Measurements from ENCODE around the gene SYNDIG1. TPM values are rescaled to one million over a fixed set of nuclear protein-coding genes. Genes with fewer than 3 reads are reported as not detected.

The SYNDIG1 gene
- total RNA-seq, 1 donor from 2014 or later, result 5.7 TPM

- H3K4me2 ChIP-seq (ENCODE audit: low read length), result no peak overlapping the region
- H3K4me1 ChIP-seq (ENCODE audit: insufficient read depth, low read length), result no peaks in the 10 kb centered on the region
- H3K27me3 ChIP-seq (ENCODE audit: insufficient read depth, low read length), result peaks cover 4% of the 10 kb centered on the region
- no peak overlapping the region for H3K4me3 ChIP-seq (ENCODE audit: insufficient read depth, low read depth, low read length)
- no peaks in the 10 kb centered on the region for H3K79me2 ChIP-seq (ENCODE audit: insufficient read depth, low read length)
- no peak overlapping the region for H2AFZ ChIP-seq (ENCODE audit: low read depth, low read length)
- DNase-seq (ENCODE audit: low read depth) (no peak), FAIRE-seq (no peak)
- H3K4me1 Mint-ChIP-seq (ENCODE audit: low read depth, unreplicated experiment), result peaks cover 2% of the 10 kb centered on the region
- peaks cover 43% of the 10 kb centered on the region for H3K27me3 Mint-ChIP-seq (ENCODE audit: low read depth, unreplicated experiment)
- TF ChIP-seq EZH2 (IDR thresholded peaks at IDR 0.05; ENCODE audit: insufficient read depth, low read length) (no peak), CTCF (IDR thresholded peaks at IDR 0.05; ENCODE audit: insufficient read depth, low read depth, low read length) (no peak)
- no peaks in the 10 kb centered on the region for H4K20me1 ChIP-seq (ENCODE audit: insufficient read depth, low read length)
- H3K9ac ChIP-seq (ENCODE audit: low read length), result no peak overlapping the region
- H3K4me3 Mint-ChIP-seq (ENCODE audit: unreplicated experiment), result no peak overlapping the region
- H3K9me3 Mint-ChIP-seq (ENCODE audit: unreplicated experiment), result no peaks in the 10 kb centered on the region
- no peaks in the 10 kb centered on the region for H3K36me3 ChIP-seq (ENCODE audit: insufficient read depth, low read length)
- H3K36me3 Mint-ChIP-seq (ENCODE audit: low read depth, unreplicated experiment), result no peaks in the 10 kb centered on the region
- no peaks in the 10 kb centered on the region for H3K9me3 ChIP-seq (ENCODE audit: insufficient read depth, low read depth, low read length)
- no peak overlapping the region for H3K27ac Mint-ChIP-seq (ENCODE audit: unreplicated experiment)
- no peak overlapping the region for H3K27ac ChIP-seq (ENCODE audit: low read depth, low read length)
Measured at GRCh38 chr20:24444526-24445190, 24.8 kb upstream of the SYNDIG1 start.

GRCh38 chr20:24445510-24446170 is 23.8 kb upstream of the SYNDIG1 start:
- H3K4me1 ChIP-seq (ENCODE audit: insufficient read depth, low read length), result no peaks in the 10 kb centered on the region
- H3K36me3 ChIP-seq (ENCODE audit: insufficient read depth, low read length), result no peaks in the 10 kb centered on the region
- no peaks in the 10 kb centered on the region for H4K20me1 ChIP-seq (ENCODE audit: insufficient read depth, low read length)
- no peak overlapping the region for H2AFZ ChIP-seq (ENCODE audit: low read depth, low read length)
- TF ChIP-seq EZH2 (IDR thresholded peaks at IDR 0.05; ENCODE audit: insufficient read depth, low read length) (no peak), CTCF (IDR thresholded peaks at IDR 0.05; ENCODE audit: insufficient read depth, low read depth, low read length) (no peak)
- no peak overlapping the region for H3K9ac ChIP-seq (ENCODE audit: low read length)
- Mint-ChIP-seq H3K27me3 (ENCODE audit: low read depth, unreplicated experiment) (peaks cover 43% of the 10 kb centered on the region), H3K4me3 (ENCODE audit: unreplicated experiment) (no peak overlapping the region), H3K9me3 (ENCODE audit: unreplicated experiment) (no peaks in the 10 kb centered on the region), H3K36me3 (ENCODE audit: low read depth, unreplicated experiment) (no peaks in the 10 kb centered on the region), H3K4me1 (ENCODE audit: low read depth, unreplicated experiment) (peaks cover 2% of the 10 kb centered on the region), H3K27ac (ENCODE audit: unreplicated experiment) (no peak overlapping the region)
- DNase-seq (ENCODE audit: low read depth), result no peak
- H3K9me3 ChIP-seq (ENCODE audit: insufficient read depth, low read depth, low read length), result no peaks in the 10 kb centered on the region
- no peaks in the 10 kb centered on the region for H3K79me2 ChIP-seq (ENCODE audit: insufficient read depth, low read length)
- H3K4me3 ChIP-seq (ENCODE audit: insufficient read depth, low read depth, low read length), result no peak overlapping the region
- no peak overlapping the region for H3K27ac ChIP-seq (ENCODE audit: low read depth, low read length)
- FAIRE-seq, result no peak
- peaks cover 4% of the 10 kb centered on the region for H3K27me3 ChIP-seq (ENCODE audit: insufficient read depth, low read length)
- H3K4me2 ChIP-seq (ENCODE audit: low read length), result no peak overlapping the region

GRCh38 chr20:24446811-24447210 is 22.6 kb upstream of the SYNDIG1 start:
- no peak for TF ChIP-seq EZH2 (IDR thresholded peaks at IDR 0.05; ENCODE audit: insufficient read depth, low read length)
- TF ChIP-seq CTCF (IDR thresholded peaks at IDR 0.05; ENCODE audit: insufficient read depth, low read depth, low read length), result no peak
- Histone ChIP-seq H3K36me3 (ENCODE audit: insufficient read depth, low read length) (no peaks in the 10 kb centered on the region), H3K27ac (ENCODE audit: low read depth, low read length) (no peak overlapping the region), H4K20me1 (ENCODE audit: insufficient read depth, low read length) (no peaks in the 10 kb centered on the region), H3K4me2 (ENCODE audit: low read length) (no peak overlapping the region), H3K4me3 (ENCODE audit: insufficient read depth, low read depth, low read length) (no peak overlapping the region), H3K79me2 (ENCODE audit: insufficient read depth, low read length) (no peaks in the 10 kb centered on the region), H3K4me1 (ENCODE audit: insufficient read depth, low read length) (no peaks in the 10 kb centered on the region), H3K9ac (ENCODE audit: low read length) (no peak overlapping the region), H3K9me3 (ENCODE audit: insufficient read depth, low read depth, low read length) (no peaks in the 10 kb centered on the region), H2AFZ (ENCODE audit: low read depth, low read length) (no peak overlapping the region), H3K27me3 (ENCODE audit: insufficient read depth, low read length) (peaks cover 3% of the 10 kb centered on the region)
- Mint-ChIP-seq H3K27me3 (ENCODE audit: low read depth, unreplicated experiment) (peaks cover 48% of the 10 kb centered on the region), H3K9me3 (ENCODE audit: unreplicated experiment) (no peaks in the 10 kb centered on the region), H3K4me3 (ENCODE audit: unreplicated experiment) (no peak overlapping the region), H3K27ac (ENCODE audit: unreplicated experiment) (no peak overlapping the region), H3K4me1 (ENCODE audit: low read depth, unreplicated experiment) (peaks cover 2% of the 10 kb centered on the region), H3K36me3 (ENCODE audit: low read depth, unreplicated experiment) (no peaks in the 10 kb centered on the region)
- DNase-seq (ENCODE audit: low read depth) (no peak), FAIRE-seq (no peak)

Measured in astrocyte (in vitro differentiated cells and primary cell).